HG02943 (cell line): Measurements from ENCODE around the gene GSTO2.
A peak's percentile ranks its signal among the peaks of the same experiment; 100 is the strongest.
"Not testable (repeated sequence)": the region's sequence is repeated elsewhere in the genome, so short reads cannot be mapped to it uniquely, and the experiment has no call there.

ENCODE experiments used
- ATAC-seq: cut with Tn5 transposase; IDR thresholded peaks from one replicate; pipeline ENCODE4 v1.9.1; 2021; ENCODE audit warnings: mild to moderate bottlenecking, low read depth, moderate library complexity; ENCODE audit not compliant: unreplicated experiment

Gene GSTO2

DNA sequence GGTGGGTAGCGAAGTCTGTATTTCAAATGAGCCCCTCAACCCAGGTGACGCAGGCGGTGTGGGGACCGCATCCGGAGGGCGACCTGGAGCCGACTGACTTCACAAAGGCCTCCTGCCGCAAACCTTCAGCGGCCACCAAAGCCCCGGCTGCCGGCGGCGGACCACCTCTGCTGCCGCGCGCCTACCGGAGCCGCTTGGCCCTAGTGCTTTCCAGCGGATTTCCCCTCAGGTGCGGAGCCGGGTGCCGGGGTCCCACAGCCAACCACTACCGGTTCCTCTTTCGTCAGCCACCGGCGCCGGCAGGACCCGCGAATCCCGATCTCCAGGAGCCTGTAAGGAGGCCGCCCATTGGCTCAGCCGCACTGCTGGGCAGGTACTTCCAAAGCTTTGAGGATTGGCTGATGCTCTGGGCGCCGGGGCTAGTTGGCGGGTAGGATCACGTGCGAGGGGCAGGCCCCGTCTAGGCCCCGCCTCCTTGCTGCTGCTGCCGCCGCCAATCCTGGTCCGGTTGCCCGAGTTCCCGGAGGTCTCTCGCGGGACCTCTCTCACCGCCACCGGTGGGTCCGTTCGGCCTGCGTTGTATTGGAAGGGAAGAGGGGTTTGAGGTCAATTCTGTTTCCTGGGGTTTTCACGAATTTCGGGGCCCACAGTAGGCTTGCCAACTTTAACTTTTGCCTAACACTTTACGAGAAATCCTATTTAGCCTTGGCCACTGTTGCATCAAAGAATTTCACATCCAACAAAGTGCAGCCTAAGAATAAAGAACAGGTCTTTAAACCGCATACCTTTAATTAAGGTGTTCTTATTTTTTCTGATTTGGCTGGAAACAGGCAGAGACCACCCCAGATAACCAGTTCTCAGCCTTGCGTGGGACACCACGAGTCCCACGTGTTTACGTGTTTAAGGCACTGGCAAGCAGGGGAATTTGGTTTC, at the start of gene GSTO2:
GSTO2 (plus strand) TSS at position 472 of the 933 bp plus-strand sequence. CDS start 5,732 bp downstream, outside the sequence.
- peak; percentile 98 for ATAC-seq

DNA sequence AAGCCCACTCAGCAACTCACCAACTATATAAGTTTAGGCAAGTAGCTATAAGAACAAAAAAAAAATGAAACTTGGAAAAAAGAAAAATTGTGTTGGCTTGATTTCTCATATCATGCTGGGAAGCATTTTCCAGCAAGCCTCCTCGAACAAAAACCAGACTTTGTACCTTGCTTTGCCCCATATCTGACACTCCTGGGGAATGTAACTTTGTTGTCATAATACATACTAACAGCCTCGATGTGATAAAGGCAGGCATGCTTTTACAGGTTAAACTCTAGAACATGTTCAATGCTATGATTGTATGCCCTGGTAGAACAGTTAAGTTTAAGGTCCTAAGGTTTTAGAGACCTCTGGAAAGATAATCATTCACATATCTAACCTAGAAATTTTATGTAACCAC, 48.5 kb upstream of the GSTO2 start:
- no peak for ATAC-seq

DNA sequence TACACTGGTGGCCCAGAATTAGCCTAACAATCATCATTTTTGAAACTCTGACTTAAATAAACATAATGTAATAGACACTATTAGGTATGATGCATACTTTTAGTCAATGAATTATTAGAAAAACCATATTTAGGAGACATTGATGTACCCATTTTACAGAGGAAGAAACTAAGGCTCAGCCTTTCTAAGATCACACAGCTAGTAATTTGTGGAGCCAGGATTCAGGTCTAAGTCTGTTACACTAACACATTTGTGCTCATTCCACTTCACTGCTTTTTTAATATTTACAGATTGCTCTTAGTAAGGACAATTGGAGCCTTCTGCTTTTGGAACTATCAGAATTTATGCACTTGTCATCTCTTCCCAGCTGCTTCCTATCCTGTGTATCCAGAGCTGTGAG, 45.7 kb upstream of the GSTO2 start:
- ATAC-seq = no peak

DNA sequence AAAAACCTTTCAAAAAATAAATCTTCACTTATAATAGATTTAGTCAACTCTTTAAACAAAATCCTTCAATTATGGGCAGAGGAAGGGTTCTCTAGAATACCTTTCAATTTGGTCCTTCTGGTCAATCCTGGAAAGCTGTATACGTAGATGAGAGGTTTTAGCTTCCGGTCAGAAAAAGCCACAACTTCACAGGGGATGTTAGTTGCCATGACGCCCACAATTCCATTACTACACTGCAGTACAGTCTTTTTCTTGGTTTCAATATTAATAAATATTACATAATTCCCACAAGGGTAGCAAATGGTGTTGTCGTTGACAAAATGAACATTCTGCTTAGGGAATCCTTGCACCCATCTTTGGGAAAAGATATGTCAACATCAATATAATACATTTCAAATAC, 38.5 kb upstream of the GSTO2 start:
- no peak for ATAC-seq

DNA sequence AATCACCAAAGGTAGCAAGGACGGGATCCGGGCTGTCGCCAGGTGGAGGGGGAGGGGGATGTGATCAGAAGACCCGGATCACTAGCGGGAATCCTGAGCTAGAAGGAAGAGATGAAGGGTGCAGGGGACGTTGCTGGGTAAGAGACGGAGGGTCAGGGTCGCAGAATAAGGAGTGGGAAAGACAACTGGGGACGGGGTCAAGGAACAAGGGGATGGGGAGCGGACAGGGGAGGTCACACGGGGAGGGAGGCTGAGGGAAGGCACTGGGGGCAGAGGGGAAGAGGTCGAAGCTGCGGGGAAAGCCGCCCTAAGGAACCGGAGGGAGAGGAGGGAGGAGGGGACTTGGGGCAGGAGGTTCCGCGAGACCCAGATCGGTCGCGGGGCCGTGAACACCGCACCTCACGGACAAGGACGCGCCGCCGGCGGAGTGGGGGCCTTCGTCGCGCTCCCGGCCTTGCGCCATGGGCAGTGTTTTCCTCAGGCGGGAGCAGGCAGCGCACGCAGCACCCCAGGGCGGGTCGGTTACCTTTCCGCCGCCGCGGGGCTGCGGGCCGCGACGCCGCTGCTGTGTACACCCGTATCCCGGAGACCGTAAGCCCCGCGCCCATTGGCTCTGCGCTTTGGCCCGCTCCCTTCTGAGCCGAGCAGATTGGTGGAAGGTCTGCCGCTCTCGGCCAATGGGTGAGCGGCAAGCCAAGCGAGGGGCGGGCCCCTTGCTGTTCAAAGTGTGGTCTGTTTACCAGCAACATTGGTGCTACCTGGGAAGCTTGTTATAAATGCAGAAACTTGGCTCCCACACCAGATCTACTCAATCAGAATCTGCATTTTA, 37.0 kb upstream of the GSTO2 start, which contains the start of gene CFAP43:
CFAP43 (minus strand) TSS at position 581 of the 829 bp plus-strand sequence; CDS start at position 463, 118 bp downstream.
- ATAC-seq = peak; percentile 100

DNA sequence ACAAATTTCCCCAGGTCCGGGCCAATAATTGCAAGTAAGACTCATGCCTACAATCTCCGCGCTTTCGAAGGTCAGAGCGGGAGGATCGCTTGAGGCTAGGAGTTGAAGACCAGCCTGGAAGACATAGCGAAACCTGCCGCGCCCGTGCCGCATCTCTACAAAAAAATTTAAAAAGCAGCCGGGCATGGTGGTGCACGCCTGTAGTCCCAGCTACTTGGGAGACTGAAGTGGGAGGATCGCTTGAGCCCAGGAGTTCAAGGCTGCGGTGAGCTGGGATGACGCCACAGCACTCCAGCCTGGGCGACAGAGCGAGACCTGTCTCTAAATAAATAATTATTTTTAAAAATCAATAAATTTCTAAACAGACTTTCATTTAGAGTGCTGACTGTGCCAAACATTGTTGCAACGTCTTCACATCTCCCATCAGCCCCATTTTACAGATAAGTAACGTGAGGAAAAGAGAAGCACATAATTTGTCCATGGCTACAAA, 36.3 kb upstream of the GSTO2 start:
- no peak for ATAC-seq

DNA sequence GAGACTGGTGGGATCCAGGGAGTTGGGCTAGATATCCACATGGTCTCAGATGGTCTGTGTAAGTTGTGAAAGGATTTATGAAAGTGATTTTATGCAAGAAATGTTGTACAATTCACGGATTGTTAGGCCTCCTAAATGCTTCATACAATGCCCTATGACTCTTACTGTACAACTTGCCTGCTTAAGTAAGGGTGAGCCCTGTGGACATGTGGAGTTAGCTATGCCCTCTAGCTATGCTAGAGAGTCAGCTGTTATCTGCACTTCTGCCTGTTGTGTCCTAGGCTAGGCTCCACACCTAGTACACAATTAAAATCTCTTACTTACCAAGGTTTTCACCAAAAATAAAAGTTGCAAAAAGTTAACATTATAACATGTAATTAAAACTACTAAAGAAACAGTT, 35.2 kb upstream of the GSTO2 start:
- no peak for ATAC-seq

DNA sequence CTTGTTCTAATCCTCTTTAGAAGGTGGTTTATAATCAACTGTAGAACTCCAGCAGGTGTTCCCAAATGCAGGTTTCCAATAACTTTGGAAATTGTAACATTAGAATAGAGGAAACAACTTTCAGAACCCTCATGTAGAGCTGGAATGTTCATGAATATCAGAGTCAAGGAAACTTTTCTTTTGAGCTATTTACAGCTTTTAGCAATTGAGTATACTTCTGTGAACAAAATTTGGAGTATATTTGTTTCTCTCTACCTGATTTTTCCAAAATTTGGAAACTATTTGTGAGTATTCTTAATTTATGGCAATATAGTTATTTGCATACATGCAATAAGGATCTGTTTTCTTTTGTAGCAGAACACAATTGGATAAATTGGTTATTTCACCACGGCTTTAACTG, 34.0 kb upstream of the GSTO2 start:
- ATAC-seq = no peak

DNA sequence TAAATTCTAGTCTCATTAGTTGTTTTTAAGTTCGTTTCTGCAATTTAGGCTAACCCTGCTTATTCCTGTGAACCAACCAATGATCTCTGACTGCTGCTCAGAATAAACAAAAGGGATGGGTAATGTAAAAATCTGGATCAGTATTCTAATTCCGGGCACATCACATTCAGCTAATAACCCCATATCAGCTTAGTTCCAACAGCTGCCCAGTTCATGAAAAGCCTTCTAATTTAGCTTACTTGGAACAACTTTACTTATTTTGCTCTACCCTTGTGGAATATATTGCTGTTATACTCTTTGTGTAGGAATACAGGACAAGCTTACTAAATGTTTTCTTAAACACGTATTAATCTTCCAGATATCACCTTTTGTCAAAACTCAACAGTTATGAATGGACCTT, 33.2 kb upstream of the GSTO2 start:
- no peak for ATAC-seq

DNA sequence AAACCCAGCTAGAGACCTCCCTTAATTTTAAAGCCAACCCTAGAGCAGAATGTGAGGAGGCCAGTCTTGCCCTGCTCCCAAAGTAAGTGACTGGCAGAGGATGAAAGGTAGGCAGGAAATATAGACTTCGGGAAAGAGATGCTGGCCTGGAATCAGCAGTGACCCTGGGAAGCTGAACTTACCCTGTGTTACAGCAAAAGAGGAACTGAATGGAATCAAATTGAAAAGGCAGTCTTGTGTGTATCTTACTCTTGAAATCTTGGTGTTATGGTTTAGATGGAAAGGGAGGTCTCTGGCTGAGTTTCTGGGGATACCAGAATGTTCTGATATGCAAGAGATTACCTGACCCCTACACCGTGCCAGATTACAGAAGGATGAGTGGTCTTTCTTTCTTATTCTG, 28.9 kb upstream of the GSTO2 start:
- ATAC-seq = no peak

DNA sequence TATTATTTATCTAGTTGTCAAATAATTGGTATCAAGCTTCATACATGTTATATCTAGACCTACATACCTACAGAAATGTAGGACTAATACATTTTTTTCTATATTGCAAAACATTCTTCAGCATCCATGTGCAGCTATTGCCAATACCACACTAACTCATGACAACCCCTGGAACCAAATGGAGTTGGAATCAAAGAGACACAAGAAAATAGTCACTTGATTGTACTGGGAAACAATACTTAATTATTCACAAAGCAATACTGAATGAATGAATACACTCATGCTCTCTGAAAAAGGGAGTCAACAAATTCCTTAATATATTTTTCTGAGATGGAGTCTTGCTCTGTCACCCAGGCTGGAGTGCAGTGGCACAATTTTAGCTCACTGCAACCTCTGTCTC, 26.4 kb upstream of the GSTO2 start:
- ATAC-seq = no peak

DNA sequence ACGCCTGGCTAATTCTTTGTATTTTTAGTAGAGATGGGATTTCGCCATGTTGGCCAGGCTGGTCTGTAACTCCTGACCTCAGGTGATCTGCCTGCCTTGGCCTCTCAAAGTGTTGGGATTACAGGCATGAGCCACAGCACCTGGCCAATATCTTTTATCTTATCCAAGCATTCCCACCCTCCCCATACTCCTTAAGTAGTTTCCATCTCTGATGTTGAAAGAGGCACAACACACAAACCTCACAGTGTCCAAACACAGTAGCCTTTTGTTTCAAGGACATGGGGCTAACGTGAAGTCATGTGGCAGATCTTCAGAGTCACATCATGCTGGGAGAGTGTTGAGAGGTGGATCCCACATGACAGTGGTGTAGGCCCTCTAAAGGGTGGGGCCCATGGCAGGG, 26.0 kb upstream of the GSTO2 start:
- ATAC-seq = not testable (repeated sequence)

DNA sequence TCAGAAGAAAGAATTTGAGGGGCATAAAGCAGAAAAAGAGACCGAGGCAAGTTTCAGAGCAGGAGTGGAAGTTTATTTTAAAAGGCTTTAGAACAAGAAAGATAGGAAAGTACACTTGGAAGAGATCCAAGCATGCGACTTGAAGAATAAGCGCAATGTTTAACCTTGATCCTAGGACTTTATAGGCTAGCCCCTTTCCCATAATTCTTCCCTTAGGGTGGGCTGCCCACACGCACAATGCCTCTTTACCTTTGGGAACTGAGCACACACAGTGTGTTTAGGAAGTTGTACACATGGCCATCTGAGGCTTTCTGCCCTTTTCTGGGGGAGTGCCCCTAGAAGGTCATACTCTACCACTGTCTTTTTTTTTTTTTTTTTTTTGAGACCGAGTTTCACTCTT, 25.5 kb upstream of the GSTO2 start:
- no peak for ATAC-seq

DNA sequence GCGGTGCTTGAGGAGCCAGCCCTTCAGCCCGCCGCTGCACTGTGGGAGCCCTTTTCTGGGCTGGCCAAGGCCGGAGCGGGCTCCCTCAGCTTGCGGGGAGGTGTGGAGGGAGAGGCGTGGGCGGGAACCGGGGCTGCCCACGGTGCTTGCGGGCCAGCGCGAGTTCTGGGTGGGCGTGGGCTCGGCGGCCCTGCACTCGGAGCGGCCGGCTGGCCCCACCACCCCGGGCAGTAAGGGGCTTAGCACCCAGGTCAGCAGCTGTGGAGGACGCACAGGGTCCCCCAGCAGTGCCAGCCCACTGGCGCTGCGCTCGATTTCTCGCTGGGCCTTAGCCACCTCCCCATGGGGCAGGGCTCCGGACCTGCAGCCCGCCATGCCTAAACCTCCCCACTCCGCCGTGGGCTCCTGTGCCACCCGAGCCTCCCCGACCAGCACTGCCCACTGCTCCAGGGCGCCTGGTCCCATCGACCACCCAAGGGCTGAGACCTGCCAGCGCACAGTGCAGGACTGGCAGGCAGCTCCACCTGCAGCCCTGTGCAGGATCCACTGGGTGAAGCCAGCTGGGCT, 23.8 kb upstream of the GSTO2 start:
- no peak for ATAC-seq

DNA sequence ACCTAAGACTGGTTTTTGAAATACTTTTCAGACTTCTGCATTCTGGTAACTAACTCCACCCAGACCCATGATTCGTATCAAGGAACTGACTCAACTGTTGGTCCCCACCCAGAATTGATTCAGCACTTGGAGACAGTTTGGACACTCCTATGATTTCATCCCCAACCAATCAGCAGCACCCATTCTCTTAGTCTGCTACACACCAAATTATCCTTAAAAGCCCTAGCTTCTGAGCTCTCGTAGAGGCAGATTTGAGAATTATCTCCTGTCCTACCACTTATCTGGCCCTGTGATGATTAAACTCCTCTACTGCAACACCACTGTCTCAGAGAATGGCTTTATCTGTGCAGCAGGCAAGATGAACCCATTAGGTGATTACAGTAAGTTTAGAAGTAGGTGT, 22.0 kb upstream of the GSTO2 start:
- no peak for ATAC-seq

DNA sequence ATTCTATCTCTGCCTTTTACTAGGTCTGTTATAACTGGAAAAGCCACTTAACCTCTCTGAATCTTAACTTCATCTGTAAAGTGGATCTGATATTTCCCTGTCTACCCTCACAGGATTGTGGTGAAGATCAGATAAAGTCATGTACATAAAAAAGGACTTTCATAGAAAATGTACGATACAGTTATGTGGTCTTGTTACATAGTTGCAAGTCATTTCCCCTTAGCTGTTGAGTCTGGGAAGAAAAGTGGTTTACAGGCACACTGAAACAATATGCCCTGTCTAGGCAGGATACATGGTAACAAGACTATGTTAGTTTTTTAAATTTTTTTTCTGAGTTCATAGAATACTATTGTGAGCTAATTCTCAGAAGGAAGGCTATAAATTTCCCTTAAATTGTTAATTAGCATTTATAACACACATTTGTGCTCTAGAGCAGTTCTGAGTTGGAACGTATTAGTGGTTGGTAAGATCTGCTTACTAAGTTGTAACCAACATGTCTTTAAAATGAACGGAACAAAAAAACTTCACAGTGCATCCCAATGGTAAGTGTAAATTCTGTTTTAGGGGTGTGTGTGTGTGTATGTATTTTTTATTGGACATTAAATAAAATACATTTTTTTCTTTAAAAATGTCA, 21.4 kb upstream of the GSTO2 start:
- ATAC-seq = no peak

DNA sequence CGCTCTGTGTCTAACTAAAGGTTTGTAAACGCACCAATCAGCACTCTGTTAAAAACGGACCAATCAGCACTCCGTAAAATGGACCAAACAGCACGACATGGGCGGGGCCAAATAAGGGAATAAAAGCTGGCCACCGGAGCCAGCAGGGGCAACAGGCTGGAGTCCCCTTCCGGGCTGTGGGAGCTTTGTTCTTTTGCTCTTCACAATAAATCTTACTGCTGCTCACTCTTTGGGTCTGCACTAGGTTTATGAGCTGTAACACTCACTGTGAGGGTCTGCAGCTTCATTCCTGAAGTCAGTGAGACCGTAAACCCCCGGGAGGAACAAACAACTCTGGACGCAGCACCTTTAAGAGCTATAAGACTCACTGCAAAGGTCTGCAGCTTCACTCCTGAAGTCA, 20.1 kb upstream of the GSTO2 start:
- ATAC-seq = not testable (repeated sequence)

DNA sequence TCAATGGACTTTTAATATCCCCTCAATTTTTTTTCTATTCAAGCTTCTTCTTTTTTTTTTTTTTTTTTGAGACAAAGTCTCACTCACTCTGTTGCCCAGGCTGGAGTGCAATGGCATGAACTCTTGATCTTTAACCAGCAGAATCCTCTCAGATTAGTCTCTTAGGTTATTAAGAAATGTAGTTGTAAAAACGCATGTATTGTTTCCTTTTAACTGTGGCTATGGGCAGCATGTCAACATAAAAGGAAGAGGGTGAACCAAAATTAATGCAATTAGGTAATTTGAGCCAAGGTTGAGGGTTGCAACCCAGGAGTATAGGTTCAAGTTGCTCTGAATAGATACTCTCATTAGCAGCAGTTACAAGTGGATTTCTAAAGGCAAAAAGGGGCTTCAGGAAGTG, 18.6 kb upstream of the GSTO2 start:
- ATAC-seq = no peak

DNA sequence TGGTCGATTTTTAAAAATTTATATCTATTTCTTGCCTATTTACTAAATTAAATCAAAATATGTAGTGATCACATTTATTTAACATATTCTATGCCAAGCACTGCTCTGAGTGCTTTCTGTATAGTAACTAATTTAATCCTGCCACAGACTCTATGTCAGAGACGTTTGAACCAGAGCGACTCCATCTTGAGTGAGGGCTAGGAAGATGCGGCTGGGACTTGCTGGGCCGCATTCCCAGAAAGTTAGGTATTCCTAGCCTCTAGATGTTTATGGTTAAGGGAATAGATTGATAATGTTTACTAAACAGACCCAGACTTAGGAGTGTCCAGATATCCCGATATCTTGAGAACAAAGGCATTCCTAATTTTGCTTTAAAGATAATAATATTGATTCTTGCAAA, 17.5 kb upstream of the GSTO2 start:
- no peak for ATAC-seq

DNA sequence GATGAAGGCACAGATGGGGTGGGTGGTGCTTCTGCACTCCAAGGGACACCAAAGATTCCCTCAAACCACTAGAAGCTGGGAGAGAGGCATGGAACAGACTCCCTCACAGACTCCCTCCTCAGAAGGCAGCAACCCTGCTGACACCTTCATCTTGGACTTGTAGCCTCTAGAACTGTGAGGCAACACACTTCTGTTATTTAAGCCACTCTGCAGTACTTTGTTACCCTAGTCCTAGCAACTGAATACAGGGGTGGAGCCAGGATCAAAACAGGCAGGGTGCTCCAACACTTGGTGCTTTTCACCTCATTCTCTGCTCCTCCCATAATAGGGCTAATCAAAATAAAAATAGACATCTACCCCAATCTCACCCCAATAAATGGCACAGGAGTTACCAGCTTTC, 16.6 kb upstream of the GSTO2 start:
- no peak for ATAC-seq
